ENCODE results near the gene ELANE. TPM values are rescaled to one million over a fixed set of nuclear protein-coding genes. Genes with fewer than 3 reads are reported as not detected.

ELANE gene
- total and polyA plus RNA-seq, 2 experiments from 2014 or later = 0.81 to 0.83 TPM

DNA sequence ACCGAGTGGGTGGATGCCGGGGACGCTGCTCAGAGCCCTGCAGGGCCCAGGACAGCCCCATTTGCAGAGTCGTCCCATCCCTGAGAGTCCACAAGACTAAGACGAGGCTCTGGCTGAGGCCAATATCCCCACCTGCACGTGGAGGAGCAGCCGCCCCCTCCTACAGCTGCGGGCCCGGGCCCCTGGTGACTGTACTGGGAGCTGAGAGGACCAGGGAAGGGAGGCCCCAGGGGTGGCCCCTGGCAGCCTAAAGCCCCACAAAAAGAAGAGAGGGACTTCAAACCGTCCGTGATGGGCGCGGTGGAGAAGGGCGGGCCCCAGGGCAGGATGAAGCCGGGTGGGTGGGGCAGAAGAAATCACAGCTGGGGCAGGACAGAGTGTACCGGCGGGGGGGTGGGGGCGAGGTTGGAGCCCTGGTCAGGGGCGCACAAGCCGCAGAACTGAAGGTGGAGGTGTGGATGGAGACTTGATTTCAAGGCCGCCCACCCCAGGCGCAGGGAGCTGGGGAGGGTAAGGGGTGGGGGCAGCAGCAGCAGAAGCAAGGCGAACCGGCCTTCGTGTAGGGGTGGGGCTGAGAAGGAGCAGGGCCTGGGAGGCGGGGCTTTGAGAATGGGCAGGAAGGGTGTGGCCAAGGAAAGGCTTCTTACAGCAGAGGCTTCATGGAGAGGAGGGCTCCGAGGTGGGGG is 20.3 kb downstream of the ELANE start:
- Histone ChIP-seq H3K27me3 (no peaks in the 10 kb centered on the region), H3K4me2 (peak overlapping the region; percentile 19), H3K4me3 (no peak overlapping the region), H3K36me3 (replicated peaks; ENCODE audit: insufficient read depth, low read depth) (no peaks in the 10 kb centered on the region), H2AFZ (no peak overlapping the region), H4K20me1 (ENCODE audit: insufficient read depth, poor library complexity, severe bottlenecking) (no peaks in the 10 kb centered on the region), H3K9me3 (ENCODE audit: low read depth) (no peaks in the 10 kb centered on the region), H3K9me2 (replicated peaks; ENCODE audit: insufficient read depth) (no peaks in the 10 kb centered on the region), H3K79me2 (no peaks in the 10 kb centered on the region), H3K4me1 (ENCODE audit: insufficient read depth) (no peaks in the 10 kb centered on the region), H3K27ac (peak overlapping the region; percentile 30)
- WGBS (ENCODE audit: low lambda C conversion rate, missing lambda C conversion rate) = 84% methylated on average over 20 of the region's 27 CpGs
- DNase-seq (ENCODE audit: low spot score) = peak; percentile 79
- TF ChIP-seq EZH2 (IDR thresholded peaks at IDR 0.05; ENCODE audit: borderline replicate concordance) (no peak), EZH2phosphoT487 (IDR thresholded peaks at IDR 0.05; ENCODE audit: low read depth, severe bottlenecking, unreplicated experiment) (no peak)
- TF ChIP-seq, protein P1, sequence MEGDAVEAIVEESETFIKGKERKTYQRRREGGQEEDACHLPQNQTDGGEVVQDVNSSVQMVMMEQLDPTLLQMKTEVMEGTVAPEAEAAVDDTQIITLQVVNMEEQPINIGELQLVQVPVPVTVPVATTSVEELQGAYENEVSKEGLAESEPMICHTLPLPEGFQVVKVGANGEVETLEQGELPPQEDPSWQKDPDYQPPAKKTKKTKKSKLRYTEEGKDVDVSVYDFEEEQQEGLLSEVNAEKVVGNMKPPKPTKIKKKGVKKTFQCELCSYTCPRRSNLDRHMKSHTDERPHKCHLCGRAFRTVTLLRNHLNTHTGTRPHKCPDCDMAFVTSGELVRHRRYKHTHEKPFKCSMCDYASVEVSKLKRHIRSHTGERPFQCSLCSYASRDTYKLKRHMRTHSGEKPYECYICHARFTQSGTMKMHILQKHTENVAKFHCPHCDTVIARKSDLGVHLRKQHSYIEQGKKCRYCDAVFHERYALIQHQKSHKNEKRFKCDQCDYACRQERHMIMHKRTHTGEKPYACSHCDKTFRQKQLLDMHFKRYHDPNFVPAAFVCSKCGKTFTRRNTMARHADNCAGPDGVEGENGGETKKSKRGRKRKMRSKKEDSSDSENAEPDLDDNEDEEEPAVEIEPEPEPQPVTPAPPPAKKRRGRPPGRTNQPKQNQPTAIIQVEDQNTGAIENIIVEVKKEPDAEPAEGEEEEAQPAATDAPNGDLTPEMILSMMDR (IDR thresholded peaks at IDR 0.05; ENCODE audit: poor library complexity) = no peak

DNA sequence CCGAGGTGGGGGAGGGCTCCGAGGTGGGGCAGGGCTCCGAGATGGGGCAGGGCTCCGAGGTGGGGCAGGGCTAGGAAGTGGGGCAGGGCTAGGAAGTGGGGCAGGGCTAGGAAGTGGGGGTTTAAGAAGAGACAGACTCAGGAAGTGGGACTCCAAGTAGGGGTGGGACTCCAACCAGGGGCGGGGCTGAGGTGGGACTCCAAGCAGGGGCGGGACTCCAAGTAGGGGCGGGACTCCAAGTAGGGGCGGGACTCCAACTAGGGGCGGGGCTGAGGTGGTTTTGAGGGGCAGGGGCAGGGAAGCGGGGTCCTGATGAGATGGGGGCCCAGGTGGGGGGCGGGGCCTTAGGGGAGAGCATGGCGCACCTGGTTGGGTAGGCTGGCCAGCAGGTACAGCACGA is 21.0 kb downstream of the ELANE start:
- Histone ChIP-seq H2AFZ (no peak overlapping the region), H3K4me1 (ENCODE audit: insufficient read depth) (no peaks in the 10 kb centered on the region), H3K4me3 (no peak overlapping the region), H3K36me3 (replicated peaks; ENCODE audit: insufficient read depth, low read depth) (no peaks in the 10 kb centered on the region), H3K9me2 (replicated peaks; ENCODE audit: insufficient read depth) (no peaks in the 10 kb centered on the region), H3K4me2 (no peak overlapping the region), H3K27me3 (no peaks in the 10 kb centered on the region), H4K20me1 (ENCODE audit: insufficient read depth, poor library complexity, severe bottlenecking) (no peaks in the 10 kb centered on the region), H3K27ac (no peak overlapping the region), H3K9me3 (ENCODE audit: low read depth) (no peaks in the 10 kb centered on the region), H3K79me2 (no peaks in the 10 kb centered on the region)
- no CpG with 5 or more reads among the region's 13 CpGs for WGBS (ENCODE audit: low lambda C conversion rate, missing lambda C conversion rate)
- no peak for DNase-seq (ENCODE audit: low spot score)
- TF ChIP-seq EZH2 (IDR thresholded peaks at IDR 0.05; ENCODE audit: borderline replicate concordance) (no peak), EZH2phosphoT487 (IDR thresholded peaks at IDR 0.05; ENCODE audit: low read depth, severe bottlenecking, unreplicated experiment) (no peak)
- TF ChIP-seq, protein P1 (IDR thresholded peaks at IDR 0.05; ENCODE audit: poor library complexity) = no peak

DNA sequence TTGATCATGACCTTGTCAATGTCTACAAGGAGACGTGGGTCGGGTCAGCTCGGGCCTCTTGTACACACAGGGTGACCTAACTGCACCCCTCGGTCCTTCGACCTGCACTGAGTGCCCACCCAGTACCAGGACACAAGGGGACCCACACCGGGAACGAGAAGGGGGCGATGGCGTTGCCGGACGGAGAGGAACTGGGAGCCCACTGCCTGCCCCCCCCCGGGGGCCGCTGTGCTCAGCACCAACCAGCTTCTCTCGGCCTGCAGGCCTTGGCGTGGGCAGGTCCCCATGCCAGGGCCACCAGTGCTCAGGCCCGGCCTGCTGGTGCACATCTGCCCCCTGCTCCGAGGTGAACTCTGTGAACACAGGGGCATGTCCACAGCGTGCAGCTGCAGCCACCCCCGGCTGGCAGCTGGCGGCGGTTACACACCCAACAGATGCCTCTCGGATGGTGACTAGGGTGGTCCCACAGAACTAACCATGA is 21.5 kb downstream of the ELANE start:
- no peaks in the 10 kb centered on the region for H3K9me3 ChIP-seq (ENCODE audit: low read depth)
- H3K4me3 ChIP-seq = no peak overlapping the region
- H3K9me2 ChIP-seq (replicated peaks; ENCODE audit: insufficient read depth) = no peaks in the 10 kb centered on the region
- WGBS (ENCODE audit: low lambda C conversion rate, missing lambda C conversion rate) = 92% methylated on average over 22 of the region's 22 CpGs
- H2AFZ ChIP-seq = no peak overlapping the region
- no peak for DNase-seq (ENCODE audit: low spot score)
- no peak overlapping the region for H3K4me2 ChIP-seq
- TF ChIP-seq EZH2phosphoT487 (IDR thresholded peaks at IDR 0.05; ENCODE audit: low read depth, severe bottlenecking, unreplicated experiment) (no peak), EZH2 (IDR thresholded peaks at IDR 0.05; ENCODE audit: borderline replicate concordance) (no peak)
- TF ChIP-seq, protein P1 (IDR thresholded peaks at IDR 0.05; ENCODE audit: poor library complexity) = no peak
- no peak overlapping the region for H3K27ac ChIP-seq
- H4K20me1 ChIP-seq (ENCODE audit: insufficient read depth, poor library complexity, severe bottlenecking) = no peaks in the 10 kb centered on the region
- no peaks in the 10 kb centered on the region for H3K36me3 ChIP-seq (replicated peaks; ENCODE audit: insufficient read depth, low read depth)
- H3K4me1 ChIP-seq (ENCODE audit: insufficient read depth) = no peaks in the 10 kb centered on the region
- H3K79me2 ChIP-seq = no peaks in the 10 kb centered on the region
- H3K27me3 ChIP-seq = no peaks in the 10 kb centered on the region

Measured in hepatocyte (in vitro differentiated cells).